Fibroblast of skin of abdomen (primary cell): Measurements from ENCODE around the gene GNS.

Experiments
- DNase-seq: peaks from one replicate; pipeline ENCODE4 v3.0.0-alpha.2; 2013

GNS gene

DNA sequence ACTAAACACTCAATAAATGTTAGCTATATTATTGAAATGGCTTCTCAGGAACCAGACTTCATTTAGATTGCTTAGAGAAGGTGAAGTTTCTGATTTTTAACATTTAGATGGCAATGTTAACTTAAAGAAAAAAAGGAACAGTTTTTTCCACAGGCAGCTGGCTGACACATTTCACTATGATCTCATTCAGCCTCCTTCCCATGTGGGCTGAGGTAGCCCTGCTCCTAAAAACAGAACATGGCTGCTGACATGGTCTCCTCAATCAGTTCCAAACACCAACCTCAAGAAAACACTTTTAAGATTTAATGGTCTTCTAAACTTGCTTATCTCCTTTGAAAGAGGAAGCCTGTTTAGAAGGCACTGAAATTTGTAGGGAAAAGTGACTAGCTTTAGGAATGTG, 23.8 kb downstream of the GNS start:
- DNase-seq, result no peak

DNA sequence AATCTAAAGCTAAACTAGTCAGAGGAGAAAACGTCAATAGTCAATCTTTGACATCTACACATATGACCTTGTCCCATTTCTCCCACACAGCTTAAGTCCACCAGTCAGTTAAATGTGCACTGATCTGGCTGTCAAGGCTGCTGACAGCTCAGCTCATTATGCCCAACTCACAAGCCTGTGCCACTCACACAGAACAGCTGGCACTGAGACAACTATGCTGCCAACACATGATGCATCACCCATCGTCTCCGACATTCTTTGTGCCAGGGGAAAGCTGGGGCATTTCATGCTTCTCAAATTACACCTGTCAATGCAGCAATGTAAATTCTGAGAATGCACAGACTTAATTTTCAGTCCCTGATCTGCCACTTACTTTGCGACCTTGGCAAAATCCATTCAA, 25.3 kb downstream of the GNS start:
- peak; percentile 5 for DNase-seq

- DNase-seq, result no peak
Observed at GRCh38 chr12:64731683-64732082, 27.5 kb downstream of the GNS start.

DNA sequence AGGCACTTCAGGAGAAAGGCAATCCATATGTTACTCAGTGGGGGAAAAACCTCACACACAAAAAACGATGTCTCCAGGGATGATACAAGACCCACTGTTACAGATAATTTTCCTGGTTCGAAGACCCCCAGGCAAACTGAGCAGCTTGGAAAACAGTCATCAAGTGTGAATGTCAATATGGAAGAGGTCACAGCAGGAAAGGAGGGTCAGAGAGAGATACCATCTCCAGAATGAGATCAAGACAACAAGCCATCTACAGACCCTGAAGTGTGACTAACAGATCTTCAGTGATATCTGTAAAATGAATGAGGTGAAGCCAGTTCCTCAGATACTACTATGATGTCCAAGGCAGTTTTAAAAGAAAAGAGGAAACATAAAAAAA, 28.6 kb downstream of the GNS start:
- DNase-seq, result no peak

GRCh38 chr12:64729909-64730587, 29.2 kb downstream of the GNS start:
- no peak for DNase-seq

DNA sequence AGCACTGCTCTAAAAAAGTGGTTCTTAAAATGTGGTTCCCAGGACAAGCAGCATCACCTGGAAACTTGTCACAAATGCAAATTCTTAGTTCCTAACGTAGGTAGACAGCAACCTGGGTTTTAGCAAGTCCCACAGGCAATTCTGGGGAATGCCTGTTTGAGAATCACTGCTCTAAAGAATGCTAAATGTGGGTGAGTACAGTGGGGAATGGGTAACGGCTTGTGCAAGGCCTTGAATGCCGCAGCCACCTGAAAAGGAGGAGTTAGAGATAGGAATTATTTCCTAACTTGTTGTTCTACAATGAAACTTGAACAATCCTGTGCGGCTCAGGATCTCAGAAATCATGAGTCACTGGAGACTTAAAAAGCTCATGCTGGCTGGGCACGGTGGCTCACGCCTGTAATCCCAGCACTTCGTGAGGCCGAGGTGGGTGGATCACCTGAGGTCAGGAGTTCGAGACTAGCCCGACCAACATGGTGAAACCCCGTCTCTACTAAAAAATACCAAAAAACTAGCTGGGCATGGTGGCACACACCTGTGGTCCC, 34.9 kb downstream of the GNS start:
- DNase-seq, result no peak

DNA sequence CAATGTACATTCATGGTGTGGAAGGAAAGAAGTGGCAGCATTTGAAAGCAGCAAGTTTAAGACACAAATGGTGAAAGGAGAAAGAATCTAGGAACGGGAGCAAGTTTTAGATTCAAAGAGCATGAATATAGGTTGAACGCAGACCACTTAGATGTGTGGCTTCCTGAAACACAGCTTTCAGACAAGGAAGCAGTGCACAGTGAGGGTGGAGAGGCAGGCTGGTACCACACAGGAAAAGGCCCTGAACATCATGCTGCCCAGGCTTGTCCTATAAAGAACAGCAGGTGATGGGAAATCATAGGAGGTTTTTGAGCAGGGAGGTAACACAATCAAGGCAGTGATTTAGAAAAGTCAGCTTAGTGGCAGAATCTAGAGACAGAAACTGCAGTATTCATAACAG, 35.6 kb downstream of the GNS start:
- no peak for DNase-seq

- DNase-seq, result no peak
Observed at GRCh38 chr12:64722835-64723234, 36.4 kb downstream of the GNS start.

DNA sequence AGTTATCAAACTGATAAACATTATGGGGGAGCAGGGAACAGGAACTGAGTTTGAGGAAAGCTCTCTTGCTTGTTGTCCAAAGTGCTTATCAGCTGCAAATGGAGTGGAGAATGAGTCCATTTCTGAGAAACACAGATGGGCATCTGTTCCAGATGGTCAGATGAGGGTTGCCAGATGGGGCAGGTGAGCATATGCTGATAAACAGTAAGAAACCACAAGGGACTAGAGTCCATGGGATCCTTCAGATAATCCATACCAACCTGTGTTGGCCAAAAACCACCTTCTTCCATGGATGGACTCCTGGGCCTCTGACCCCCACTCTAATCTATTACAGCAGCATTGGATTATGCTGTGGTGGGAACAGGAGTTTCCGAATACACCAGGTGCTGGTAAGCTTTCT, 38.3 kb downstream of the GNS start:
- no peak for DNase-seq

DNA sequence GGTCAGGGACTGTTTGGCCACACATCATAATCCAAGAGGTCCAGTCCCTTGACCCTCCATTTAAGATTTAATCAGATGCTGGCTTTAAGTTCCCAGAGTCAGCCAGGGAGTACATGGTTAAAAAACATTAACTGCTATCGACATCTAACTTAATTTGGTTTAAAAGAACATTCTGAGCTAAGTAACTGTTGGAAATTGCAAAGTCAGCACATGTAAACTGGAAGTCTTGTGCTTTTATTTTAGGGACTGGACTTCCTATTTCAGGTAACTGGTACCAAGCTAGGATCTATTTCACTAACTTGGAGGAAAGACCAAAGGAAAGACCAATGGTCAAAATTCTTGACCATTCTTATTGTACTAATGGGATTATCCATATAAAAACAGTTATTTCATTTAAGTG, 40.6 kb downstream of the GNS start:
- DNase-seq, result no peak

DNA sequence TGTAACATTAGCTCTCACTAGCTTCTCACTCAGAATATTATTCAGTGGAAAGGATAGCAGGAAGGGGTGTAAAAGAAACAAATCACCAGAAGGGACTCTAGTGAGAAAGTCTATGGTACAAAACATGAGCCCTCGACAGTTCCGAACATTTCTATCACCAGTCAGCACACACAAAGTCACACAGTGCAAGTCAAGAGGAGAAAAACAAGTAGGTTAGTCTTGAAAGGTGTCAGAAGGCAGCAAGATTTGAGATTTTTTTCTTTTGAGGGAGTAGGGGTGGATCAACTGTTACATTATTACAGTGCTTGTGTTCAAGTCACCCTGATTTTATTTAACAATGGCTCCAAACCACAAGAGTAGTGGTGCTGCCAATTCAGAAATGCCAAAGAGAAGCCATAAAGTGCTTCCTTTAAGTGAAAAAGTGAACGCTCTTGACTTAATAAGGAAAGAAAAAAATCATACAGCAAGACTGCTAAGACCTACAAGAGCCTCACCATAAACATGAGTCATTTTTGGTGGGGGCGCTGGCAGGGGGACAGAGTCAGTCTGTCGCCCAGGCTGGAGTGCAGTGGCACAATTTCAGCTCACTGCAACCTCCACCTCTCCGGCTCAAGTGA, 42.3 kb downstream of the GNS start:
- no peak for DNase-seq

- no peak for DNase-seq
Observed at GRCh38 chr12:64716371-64716770, 42.8 kb downstream of the GNS start.

GRCh38 chr12:64714551-64714968, 44.6 kb downstream of the GNS start:
- DNase-seq, result no peak

GRCh38 chr12:64713376-64713775, 45.8 kb downstream of the GNS start:
- DNase-seq, result no peak

DNA sequence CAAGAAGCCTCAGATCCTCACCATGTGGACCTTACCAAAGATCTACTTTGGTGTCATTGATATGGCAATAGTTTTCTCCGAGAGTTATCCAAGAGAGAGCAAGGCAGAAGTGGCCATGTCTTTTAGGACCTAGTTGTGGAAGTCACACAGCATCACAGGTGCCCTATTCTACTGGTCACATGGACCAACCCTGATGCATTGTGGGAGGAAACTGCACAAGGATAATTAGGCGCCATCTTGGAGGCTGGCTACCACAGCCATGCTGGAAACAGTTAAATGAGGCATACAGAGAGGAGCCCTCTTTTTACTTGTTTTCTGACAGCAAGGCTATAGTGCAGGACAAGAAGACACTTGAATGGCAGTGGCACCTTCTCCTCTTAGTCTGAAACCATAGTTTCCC, 49.8 kb downstream of the GNS start:
- DNase-seq, result no peak

GRCh38 chr12:64707926-64708325, 51.3 kb downstream of the GNS start:
- DNase-seq, result no peak

DNA sequence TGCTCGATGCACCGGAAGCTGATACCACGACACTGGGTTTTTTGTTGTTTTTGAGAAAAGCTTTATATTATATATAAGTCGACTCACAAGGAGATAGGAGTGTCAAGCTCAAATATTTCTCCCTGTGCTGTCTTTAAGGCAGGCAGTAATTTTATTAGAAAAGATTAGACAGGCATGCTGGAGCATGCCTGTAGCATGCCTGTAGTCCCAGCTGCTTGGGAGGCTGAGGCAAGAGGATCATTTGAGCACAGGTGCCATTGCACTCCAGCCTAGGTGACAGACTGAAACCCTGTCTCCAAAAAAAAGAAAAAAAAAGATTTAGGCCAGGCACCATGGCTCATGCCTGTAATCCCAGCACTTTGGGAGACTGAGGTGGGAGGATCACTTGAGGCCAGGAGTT, 51.8 kb downstream of the GNS start:
- DNase-seq, result no peak

DNA sequence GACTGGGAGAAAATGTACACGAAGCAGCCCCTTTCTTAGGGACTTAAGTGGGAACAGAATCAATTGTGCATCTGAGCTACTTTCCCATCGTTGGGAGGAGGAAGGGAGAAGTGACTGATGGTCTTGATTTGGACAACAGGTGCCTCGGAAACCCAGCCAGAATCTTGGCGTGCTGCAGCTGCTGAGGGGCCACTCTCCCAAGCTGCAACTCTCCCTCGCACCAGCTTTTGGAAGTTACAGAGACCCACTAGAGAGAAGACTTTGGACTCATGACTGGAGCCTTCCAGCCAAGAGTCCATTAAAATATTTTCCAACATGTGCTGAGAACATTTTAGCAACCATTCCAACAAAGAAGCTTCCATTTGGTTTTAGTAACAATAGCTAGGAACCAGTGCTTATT, 52.3 kb downstream of the GNS start:
- no peak for DNase-seq

DNA sequence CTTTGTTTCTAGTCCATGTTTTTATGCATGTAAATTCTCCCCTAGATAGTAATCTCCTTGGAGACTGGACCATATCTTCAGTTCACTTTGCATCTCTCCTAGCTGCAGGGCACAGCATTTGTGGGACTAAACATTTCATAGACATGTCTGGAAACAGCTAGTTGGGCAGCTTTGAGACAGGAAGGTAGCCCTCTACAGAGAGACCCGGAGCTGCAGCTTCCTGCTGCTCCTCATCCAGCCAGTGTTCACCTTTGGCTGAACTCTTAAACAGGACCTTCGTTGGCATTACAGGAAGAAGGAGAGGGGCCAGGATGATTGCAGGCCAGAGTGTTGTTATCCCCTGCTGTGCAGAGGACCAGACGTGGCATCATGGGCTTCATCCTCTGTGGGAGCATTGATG, 52.9 kb downstream of the GNS start:
- DNase-seq, result no peak

GRCh38 chr12:64701283-64701682, 57.9 kb downstream of the GNS start:
- DNase-seq, result no peak

DNA sequence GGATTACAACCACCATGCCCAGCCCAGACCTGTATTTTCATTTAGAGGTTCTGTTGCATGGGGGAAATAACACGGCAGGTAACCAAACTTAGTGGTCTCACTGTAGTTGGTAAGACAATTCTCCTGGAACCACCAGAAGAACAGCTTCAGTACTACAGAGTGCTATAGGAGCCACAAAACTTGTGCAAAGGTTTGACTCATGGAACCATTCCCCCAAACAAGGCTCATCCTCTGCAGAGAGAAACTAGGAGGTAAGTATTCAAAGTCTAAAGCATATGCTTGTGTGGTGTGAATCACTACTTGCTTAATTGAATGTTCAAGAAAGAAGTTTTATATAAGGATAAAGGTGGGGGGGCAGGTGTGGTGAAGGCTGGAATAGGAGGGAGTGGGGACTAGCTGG, 58.7 kb downstream of the GNS start:
- DNase-seq, result no peak

DNA sequence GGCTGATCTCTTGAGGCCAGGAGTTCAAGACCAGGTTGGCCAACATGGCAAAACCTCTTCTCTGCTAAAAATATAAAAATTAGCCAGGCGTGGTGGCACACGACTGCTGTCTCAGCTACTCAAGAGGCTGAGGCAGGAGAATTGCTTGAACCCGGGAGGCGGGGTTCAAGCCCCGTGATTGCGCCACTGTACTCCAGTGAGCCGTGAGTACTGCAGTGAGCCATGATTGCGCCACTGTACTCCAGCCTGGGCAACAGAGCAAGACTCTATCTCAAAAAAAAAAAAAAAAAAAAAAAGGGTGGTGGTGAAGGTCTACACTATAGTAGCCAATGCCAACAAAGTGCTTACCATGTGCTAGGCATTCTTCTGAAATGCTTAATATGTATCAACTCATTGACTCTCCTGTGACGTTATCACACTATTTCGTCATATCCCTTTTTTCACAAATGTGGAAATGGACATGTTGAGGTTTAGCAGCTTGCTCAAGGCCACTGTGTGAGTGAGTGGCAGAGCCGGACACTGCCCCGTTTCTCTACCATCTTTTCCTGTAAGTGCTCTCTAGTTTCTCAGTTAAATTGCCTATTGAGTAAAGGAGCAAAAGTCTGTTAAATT, 59.6 kb downstream of the GNS start:
- DNase-seq, result no peak

- DNase-seq, result peak; percentile 41
Observed at GRCh38 chr12:64696080-64696741, 63.0 kb downstream of the GNS start.

DNA sequence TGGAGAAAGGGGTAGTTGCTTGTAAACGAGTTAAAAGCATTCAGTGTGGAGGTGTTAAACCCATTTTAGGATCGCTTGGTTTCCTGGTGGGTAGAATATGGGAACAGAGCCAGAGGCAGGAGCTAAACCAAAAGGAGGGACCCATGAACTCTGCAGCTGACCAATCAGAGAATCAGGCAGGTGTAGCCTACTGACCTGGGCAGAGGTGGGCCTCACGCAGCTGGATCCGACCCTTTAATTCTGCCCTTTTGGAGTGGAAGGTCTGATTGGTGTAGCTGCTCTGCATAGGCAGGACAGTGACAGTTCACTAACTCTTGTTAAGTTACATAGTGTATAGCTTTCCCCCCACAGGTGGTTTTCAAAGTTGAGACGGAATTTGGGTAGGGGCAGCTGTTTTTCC, 63.7 kb downstream of the GNS start:
- DNase-seq, result no peak
